Superior temporal gyrus (tissue), 1 donor: ENCODE measurements around the gene TTC19.
"Not testable (repeated sequence)": the region's sequence is repeated elsewhere in the genome, so short reads cannot be mapped to it uniquely, and the experiment has no call there.

ENCODE experiments used
- DNase-seq: peaks from one replicate; pipeline ENCODE4 v3.0.0-alpha.2; 2016; ENCODE audit errors: extremely low spot score

Gene TTC19

DNA sequence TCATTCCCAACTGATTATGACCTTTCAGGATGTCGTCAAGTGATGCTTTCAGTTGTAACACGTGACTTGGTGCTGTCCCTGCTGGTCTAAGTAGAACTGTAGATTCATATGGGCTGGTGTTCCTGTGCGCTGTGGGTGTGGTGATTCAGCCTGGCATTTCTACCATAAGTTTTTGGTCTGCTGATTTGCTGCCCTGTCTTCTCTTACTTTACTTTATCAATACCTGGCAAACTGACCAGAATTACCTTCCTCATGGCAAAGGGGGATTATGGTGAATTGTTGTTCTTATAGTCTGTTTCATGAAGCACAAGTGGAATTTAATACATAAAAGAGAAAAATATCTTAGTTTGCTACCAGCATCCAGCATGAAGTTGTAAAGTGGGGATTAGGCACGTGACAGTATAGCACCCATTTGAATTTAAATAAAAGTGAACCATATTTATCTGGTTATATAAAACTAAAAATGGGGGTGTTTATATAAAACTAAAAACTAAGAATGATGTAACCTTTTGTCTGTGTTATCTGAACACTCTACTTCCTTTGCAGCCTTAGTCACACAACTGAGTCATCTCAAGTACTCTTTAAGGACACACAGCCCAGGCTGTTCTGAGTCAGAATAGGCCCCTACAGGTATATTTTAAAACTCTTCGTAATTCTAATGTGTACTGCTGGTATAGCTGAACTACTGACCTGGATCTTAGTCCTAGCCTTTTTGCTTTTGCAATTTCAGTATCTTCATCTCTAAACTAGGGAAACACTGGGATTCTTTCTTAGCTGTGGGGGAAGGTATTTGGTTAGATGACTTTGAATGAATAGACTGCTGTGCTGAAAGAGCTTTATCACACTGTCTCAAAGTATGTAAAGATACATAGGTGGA lies 28.3 kb downstream of the TTC19 start:
- peak; percentile 71 for DNase-seq

DNA sequence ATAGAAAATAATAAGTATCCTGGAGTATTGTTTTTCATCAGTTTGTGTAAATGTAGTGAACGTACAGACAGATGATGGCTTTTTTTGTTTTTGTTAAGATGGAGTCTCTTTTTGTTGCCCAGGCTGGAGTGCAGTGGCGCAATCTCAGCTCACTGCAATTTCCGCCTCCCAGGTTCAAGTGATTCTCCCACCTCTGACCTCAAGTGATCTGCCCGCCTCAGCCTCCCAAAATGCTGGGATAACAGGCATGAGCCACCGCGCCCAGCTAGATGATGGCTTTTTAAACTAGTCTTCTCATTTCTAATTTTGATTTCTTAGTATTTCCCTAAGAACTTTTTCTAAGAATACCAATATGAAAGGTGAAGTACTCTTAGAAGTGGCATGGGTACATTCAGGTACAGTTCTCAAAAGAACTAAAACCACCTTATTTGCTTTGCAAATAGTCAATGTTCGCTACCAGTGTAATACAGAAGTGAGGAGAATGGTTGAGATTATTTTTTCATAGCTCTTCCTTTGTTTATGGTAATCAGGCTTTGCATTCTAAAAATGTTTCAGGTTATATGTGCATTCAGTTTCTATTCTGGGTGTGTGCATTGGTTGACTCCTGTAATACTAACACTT lies 34.2 kb downstream of the TTC19 start:
- no peak for DNase-seq

DNA sequence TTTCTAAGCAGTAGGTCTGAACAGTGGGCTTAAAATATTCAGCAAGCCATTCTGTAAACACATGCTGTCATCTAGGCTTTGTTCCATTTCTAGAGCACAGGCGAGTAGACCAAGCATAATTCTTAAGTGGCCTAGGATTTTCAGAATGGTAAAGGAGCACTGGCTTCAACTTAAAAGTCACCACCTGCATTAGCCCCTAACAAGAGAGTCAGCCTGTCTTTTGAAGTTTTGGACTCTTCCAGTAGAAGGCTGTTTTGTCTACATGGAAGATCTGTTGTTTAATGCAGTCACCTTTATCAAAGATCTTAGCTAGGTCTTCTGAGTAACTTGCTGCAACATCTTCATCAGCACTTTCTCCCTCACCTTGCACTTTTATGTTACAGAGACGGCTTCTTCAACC lies 36.6 kb downstream of the TTC19 start:
- no peak for DNase-seq

DNA sequence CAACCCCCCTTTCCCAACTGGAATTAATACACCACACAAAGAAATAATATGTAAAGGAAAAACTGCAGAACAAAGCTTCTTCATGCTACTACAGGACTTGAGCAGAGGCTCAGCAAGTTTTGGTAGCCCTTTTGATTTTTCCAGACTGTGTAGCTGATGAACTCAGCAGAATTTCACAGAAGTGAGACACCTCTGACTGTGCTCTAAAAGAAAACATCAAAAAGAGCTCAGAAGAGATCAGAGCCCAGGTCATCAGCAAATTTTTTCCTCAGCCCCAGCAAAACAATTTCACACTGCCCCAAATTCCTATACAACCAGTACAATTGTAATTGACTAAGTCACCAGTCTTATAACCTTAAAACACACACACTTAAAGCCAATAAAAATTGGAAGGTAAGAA lies 38.0 kb downstream of the TTC19 start:
- no peak for DNase-seq

DNA sequence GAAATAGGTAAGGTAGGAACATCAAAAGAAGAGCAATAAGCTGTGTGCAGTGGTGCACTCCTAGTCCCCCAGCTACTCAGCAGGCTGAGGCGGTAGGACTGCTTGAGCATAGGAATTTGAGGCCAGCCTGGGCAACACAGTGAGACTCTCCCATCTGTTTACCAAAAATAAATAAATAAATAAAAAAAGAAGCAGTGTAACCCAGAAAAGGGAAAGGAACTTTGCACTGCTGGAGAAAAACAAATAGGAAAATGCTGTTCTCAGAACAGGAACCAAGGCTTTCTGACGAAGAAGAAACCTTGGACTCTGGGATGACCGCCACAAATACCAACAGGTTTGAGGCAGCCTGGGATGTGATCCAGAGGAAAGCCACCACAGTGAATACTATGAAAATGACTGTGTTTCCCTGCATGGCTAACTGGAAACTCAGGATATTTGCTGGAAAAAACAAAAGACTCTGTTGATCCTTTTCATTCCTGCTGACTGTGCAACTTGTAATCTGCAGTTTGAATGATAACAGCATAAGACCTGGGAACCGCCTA lies 41.2 kb downstream of the TTC19 start:
- DNase-seq: peak; percentile 40

DNA sequence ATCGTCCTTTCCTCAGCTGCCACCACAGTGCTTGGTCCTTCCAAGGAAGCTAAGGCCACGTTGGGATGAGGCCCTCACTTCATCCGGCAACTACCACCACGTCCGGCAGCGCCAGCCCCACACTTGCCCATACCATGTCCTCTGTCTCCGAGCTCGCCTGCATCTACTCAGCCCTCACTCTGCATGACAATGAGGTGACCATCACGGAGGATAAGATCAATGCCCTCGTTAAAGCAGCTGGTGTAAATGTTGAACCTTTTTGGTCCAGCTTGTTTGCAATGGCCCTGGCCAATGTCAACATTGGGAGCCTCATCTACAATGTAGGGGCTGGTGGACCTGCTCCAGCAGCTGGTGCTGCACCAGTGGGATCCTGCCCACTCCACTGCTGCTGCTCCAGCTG lies 44.9 kb downstream of the TTC19 start:
- no peak for DNase-seq

DNA sequence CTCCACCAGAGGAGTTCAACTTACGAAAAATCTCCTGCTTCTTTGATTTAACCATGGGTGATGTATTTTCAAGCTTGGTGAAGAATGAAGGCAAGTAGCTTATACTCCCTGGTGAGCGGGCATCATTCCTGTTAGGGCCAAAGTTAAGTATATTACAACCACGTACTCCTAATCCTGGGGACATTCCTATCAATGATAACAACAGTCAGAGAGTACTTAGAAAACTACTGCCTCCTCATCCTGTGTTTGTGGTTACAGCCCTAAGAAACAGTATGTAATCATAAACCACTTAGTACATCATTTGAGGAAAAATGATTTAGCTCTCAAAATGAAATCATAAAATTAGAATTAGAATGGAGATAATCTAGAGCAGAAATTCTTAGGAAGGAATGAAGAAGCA lies 47.3 kb downstream of the TTC19 start:
- DNase-seq: no peak

DNA sequence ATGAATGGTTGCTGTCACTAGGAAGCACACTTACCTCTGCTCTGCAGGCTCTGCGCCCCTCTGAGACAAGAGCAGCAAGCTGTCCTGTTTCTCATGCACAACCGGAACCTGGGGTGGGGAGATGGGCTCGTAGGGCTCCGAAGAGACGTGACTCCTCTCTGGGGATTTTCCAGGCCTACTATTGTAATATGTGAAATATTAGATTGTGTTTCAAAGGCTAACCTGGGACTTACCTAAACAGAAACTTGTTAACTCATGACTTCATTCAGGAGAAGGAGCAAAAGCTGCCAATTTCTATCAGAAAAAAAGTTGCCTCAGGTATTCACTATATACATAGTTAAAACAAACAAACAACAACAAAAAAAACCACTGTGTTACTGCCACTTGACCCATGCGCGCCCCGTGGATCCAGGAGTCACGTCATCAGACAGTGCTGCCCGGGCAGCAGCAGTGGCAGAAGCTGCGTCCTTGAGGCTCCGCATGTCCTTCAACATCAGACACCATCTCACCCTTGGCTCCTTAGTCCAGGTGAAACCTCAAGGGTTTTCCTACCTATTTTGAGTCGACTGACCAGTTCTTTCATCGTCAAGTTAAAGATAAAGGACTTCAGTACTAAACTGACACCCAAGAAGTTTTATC lies 49.3 kb downstream of the TTC19 start:
- DNase-seq: no peak

DNA sequence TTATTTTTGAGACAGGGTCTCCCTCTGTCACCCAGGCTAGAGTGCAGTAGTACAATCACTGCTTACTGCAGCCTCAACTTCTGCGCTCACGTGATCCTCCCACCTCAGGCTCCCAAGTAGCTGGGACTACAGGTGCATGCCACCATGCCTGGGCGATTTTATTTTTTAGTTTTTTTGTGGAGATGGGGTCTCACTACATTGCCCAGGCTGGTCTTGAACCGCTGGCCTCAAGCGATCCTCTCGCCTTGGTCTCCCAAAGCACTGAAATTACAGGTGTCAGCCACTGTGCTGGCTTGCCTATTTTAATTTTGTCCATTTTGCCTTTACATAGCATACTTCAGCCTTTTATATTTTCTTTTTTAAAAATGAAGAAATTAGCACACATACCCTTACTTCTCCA lies 51.2 kb downstream of the TTC19 start:
- DNase-seq: no peak

DNA sequence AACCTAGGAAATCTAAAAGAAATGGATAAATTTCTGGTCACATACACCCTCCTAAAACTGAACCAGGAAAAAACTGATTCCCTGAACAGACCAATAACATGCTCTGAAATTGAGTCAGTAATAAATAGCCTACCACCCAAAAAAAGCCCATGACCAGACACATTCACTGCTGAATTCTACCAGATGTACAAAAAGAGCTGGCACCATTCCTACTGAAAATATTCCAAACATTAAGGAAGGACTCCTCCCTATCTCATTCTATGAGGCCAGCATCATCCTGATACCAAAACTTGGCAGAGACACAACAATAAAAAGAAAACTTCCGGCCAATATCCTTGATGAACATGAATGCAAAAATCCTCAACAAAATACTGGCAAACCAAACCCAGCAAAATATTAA lies 52.9 kb downstream of the TTC19 start:
- no peak for DNase-seq

DNA sequence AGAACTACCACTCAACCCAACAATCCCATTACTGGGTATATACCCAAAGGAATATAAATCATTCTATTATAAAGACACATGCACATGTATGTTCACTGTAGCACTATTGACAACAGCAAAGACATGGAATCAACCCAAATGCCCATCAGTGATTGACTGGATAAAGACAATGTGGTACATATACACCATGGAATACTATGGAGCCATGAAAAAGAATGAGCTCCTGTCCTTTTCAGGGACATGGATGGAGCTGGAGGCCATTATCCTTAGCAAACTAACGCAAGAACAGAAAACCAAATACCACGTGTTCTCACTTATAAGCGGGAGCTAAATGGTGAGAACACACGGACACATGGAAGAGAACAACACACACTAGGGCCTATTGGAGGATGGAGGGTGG lies 55.5 kb downstream of the TTC19 start:
- not testable (repeated sequence) for DNase-seq

DNA sequence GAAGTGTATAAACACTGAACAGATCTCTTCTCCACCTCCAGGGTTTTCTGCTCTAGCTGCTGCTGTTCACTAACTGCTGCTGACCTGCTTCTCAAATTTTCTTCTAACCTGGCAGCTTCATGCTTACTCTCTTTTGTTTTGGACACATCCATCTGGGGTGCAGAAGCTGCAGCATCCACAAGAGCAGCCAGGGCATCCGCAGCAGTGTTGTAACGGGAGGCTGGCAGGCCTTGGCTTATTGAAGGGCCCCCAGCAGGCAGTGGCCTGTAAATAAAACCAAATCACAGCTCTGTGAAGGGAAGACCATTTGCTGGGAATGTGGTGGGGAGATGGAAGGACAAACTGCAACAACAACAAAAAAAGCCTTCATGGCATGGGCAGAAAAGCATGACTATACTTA lies 62.0 kb downstream of the TTC19 start:
- DNase-seq: peak; percentile 11

DNA sequence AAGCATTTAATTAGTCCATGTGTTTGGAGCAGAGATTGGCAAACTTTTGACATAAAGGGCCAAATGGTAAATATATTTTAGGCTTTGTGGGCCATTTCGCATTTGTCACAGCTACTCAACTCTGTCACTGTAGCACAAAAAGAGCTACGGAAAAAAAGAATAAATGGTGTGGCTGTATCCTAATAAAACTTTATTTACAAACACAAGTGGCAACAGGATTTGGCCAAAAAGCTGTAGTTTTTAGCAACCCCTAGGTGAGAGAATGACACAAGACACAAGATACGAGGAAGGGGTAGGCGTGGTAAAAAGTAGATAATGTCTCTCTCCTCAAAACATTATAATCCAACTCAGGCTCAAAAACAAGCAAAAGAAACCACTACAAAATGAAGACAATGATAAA lies 66.5 kb downstream of the TTC19 start:
- DNase-seq: no peak

DNA sequence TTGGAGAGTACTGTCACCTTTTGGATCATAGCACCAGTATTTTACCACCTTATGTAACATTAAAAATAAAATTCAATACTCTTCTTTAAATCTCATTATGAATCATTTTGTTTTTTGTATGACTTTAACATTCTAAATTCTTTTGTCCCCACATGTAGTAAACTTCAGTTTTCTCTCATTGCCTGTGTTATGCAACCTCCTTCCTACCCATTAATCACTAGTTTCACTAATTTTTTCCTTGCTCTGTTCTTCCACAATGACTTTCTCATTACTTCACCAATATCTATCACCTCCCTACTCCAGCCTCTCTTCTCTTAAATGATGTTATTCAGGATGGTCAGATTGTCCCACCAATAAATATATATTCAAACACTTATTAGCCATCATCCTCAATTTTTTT lies 68.7 kb downstream of the TTC19 start:
- no peak for DNase-seq

DNA sequence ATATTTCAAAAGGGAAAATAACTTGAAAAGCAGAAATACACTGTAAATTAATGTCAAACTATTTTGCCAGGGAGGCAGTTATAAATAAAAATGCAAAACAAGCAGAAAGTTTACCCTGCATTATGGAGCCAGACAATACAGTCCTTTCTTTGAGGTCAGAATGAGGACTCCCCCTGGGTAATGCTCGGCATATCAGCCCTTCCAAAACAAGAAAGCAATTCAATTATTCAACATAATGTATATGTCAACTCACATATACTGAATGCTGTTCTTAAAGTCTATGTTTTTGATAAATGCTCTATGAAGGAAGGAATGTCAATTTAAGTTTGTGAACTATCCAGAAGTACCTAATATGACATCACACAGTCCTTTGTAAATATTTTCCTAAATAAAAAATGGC lies 72.4 kb downstream of the TTC19 start:
- no peak for DNase-seq

DNA sequence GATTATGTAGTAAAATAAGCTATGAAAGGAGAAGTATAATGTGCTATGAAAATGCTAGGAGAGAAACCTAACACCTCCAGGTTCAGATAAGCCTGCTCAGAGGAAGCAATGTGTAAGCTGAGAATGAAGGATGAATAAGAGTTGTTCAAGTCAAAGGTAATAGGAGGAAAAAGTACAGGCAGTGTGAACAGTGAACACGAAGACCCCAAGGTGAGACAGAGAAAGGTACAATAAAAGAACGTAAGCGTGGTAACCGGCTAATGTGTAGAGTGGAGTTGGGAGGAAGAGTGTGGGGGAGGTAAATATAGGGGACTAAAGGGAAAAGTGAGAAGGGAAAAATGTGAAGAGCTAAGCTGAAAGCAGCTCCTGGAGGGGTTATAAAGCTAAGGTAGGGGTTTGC lies 74.2 kb downstream of the TTC19 start:
- no peak for DNase-seq

DNA sequence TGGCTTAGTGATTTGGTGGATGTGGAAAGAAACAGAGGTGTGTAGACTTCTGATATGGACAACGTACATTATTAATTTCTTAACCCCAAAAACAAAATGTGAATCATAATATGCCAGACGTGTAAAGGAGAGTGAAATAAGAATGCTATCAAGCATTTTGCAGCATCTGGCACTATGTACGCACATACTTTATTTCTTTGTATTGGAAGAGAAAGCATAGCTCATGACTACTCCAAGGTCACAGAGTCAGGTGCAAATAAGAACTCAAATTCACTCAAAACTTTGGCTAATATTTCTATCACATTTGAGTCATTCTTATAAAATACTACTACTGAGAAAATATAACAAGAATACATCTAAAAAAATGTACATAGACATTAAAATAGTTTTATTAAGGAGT lies 74.8 kb downstream of the TTC19 start:
- no peak for DNase-seq

DNA sequence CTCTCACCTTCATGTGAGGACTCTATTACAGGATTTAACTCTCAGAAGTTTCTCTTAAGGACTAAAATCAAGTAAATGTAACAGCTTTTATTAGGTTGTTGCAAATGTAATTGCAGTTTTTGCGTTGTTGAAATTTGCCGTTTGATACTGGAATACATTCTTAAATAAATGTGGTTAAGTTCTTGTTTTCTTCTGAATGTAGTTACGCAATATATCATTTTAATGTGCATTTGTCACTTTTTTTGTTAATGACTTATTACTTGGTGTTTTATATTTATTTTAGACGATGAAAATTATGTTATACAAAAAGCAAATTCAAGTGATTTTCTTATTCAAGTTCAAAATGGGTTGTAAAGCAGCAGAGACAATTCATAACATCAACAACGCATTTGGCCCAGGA lies 76.3 kb downstream of the TTC19 start:
- no peak for DNase-seq
